Measurements from ENCODE around the gene TNRC18. TPM values are rescaled to one million over a fixed set of nuclear protein-coding genes. Genes with fewer than 3 reads are reported as not detected.
A peak's percentile ranks its signal among the peaks of the same experiment; 100 is the strongest.

TNRC18 gene
- total and polyA plus RNA-seq, 4 donors, result 33.4 to 117 (median 84.1) TPM

DNA sequence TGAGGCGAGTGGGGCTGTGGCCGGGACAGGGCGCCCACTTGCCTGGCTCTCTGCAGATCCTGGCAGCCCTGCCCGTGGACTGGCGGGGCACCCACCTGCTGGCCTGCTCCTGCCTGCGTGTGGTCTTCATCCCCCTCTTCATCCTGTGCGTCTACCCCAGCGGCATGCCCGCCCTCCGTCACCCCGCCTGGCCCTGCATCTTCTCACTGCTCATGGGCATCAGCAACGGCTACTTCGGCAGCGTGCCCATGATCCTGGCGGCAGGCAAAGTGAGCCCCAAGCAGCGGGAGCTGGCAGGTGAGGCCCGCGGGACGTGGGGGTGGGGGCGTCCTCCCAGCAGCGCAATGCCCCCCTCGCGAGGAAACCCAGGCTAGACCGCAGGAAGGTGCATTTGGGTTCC is 123.3 kb downstream of the TNRC18 start:
- Histone ChIP-seq H3K9ac (ENCODE audit: insufficient read depth in 1 of 2, low read length in 2 of 2) (no peak overlapping the region), H3K36me3 (ENCODE audit: control insufficient read depth in 4 of 4, insufficient read depth in 4 of 4, low read length in 4 of 4) (no peaks in the 10 kb centered on the region), H3K9me3 (ENCODE audit: control insufficient read depth in 4 of 4, insufficient read depth in 3 of 4, low read length in 3 of 4) (no peaks in the 10 kb centered on the region), H3K27ac (ENCODE audit: low read depth in 1 of 2, low read length in 1 of 2) (no peak overlapping the region), H3K4me1 (ENCODE audit: control insufficient read depth in 5 of 5, insufficient read depth in 5 of 5, low read length in 5 of 5) (peaks cover 0 to 2% (median 0%) of the 10 kb centered on the region in 5 donors), H3K27me3 (ENCODE audit: control insufficient read depth in 3 of 3, insufficient read depth in 3 of 3, low read length in 2 of 3) (no peaks in the 10 kb centered on the region), H3K4me3 (no peak overlapping the region)
- ATAC-seq (ENCODE audit: insufficient read depth, low FRiP score) (no peak), DNase-seq (no peak)
- no peak for TF ChIP-seq CTCF (IDR thresholded peaks at IDR 0.05; ENCODE audit: control extremely low read depth, extremely low read depth)
- WGBS, 2 donors, result 89 to 94% methylated on average over 20 to 24 of the region's 24 CpGs

DNA sequence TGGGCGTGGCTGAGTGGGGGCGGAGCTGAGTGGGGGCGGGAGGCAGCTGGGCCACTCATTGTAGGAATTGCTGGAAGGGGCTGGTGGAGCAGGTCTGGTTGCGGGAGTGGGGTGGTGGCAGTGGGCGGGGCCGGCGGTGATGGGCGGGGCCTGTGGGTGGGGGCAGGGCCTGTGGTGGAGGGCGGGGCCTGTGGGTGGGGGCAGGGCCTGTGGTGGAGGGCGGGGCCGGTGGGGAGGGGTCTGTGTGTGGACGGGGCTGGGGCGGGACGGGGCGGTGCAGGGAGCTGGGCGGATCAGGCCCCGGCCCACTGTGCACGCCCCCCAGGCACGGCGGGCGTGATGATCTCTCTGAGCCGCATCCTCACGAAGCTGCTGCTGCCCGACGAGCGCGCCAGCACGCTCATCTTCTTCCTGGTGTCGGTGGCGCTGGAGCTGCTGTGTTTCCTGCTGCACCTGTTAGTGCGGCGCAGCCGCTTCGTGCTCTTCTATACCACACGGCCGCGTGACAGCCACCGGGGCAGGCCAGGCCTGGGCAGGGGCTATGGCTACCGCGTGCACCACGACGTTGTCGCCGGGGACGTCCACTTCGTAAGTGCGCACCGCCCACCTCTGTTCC is 126.9 kb downstream of the TNRC18 start:
- DNase-seq (peak in 1 of 3 donors; percentile 47), ATAC-seq (ENCODE audit: insufficient read depth, low FRiP score) (no peak)
- no peak for TF ChIP-seq CTCF (IDR thresholded peaks at IDR 0.05; ENCODE audit: control extremely low read depth, extremely low read depth)
- Histone ChIP-seq H3K9ac (ENCODE audit: insufficient read depth in 1 of 2, low read length in 2 of 2) (no peak overlapping the region), H3K9me3 (ENCODE audit: control insufficient read depth in 4 of 4, insufficient read depth in 3 of 4, low read length in 3 of 4) (peaks cover 0 to 7% (median 0%) of the 10 kb centered on the region in 4 donors), H3K27me3 (ENCODE audit: control insufficient read depth in 3 of 3, insufficient read depth in 3 of 3, low read length in 2 of 3) (no peaks in the 10 kb centered on the region), H3K4me1 (ENCODE audit: control insufficient read depth in 5 of 5, insufficient read depth in 5 of 5, low read length in 5 of 5) (peaks cover 0 to 2% (median 0%) of the 10 kb centered on the region in 5 donors), H3K27ac (ENCODE audit: low read depth in 1 of 2, low read length in 1 of 2) (no peak overlapping the region), H3K36me3 (ENCODE audit: control insufficient read depth in 4 of 4, insufficient read depth in 4 of 4, low read length in 4 of 4) (peaks cover 0 to 7% (median 0%) of the 10 kb centered on the region in 4 donors), H3K4me3 (no peak overlapping the region)
- 25 to 31% methylated on average over 37 to 48 of the region's 48 CpGs for WGBS, 2 donors

DNA sequence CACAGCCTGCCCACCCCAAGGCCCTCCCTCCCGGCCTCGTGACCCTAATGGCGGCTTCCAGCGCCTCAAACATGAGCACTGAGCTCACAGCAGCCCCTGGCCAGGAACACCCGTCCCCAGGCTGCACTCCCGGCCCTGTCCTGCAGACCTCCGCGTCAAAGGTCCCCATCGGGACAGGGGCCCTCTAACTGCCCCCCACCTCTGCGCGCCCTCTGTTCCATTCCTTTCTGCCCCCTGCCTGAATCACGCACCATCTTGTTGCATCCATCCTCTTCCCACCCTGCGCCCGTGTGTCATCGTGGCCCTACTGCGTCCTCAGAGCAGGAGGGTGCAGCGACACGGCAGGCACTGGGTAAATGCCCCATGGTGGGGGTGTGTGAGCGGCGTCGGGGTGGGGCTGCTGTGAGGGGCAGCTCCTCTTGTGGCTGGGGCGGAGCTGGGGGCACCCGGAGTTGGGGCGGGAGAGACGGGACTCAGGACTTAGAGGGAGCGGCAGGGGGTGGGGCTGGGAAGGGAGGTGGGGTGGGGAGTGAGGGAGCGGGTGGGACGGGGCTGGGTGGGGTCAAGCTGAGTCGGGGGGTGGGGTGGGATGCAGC is 127.5 kb downstream of the TNRC18 start:
- 28 to 45% methylated on average over 29 of the region's 29 CpGs for WGBS, 2 donors
- ATAC-seq (ENCODE audit: insufficient read depth, low FRiP score), result no peak

More for the DNA sequence above, 127.5 kb downstream of the TNRC18 start:
- Histone ChIP-seq H3K9ac (ENCODE audit: insufficient read depth in 1 of 2, low read length in 2 of 2) (no peak overlapping the region), H3K4me3 (no peak overlapping the region), H3K27me3 (ENCODE audit: control insufficient read depth in 3 of 3, insufficient read depth in 3 of 3, low read length in 2 of 3) (no peaks in the 10 kb centered on the region), H3K36me3 (ENCODE audit: control insufficient read depth in 4 of 4, insufficient read depth in 4 of 4, low read length in 4 of 4) (peaks cover 0 to 7% (median 0%) of the 10 kb centered on the region in 4 donors), H3K27ac (ENCODE audit: low read depth in 1 of 2, low read length in 1 of 2) (no peak overlapping the region), H3K9me3 (ENCODE audit: control insufficient read depth in 4 of 4, insufficient read depth in 3 of 4, low read length in 3 of 4) (peaks cover 0 to 7% (median 0%) of the 10 kb centered on the region in 4 donors), H3K4me1 (ENCODE audit: control insufficient read depth in 5 of 5, insufficient read depth in 5 of 5, low read length in 5 of 5) (peaks cover 0 to 2% (median 0%) of the 10 kb centered on the region in 5 donors)
- DNase-seq, result no peak
- no peak for TF ChIP-seq CTCF (IDR thresholded peaks at IDR 0.05; ENCODE audit: control extremely low read depth, extremely low read depth)

Measured in lung (tissue), 12 donors.